HG03442 (cell line): ENCODE measurements around the gene CIC.

Source experiments
- ATAC-seq: cut with Tn5 transposase; IDR thresholded peaks from one replicate; pipeline ENCODE4 v1.9.1; 2021; ENCODE audit warnings: mild to moderate bottlenecking, moderate library complexity; ENCODE audit not compliant: unreplicated experiment

The CIC gene

GRCh38 chr19:42242512-42243409, 26.3 kb upstream of the CIC start, which contains the start of gene GSK3A:
GSK3A (minus strand) TSS chr19:42242602; CDS start chr19:42242465, 137 bp downstream.
- ATAC-seq, result peak; percentile 56

GRCh38 chr19:42244347-42245220, 24.5 kb upstream of the CIC start:
- ATAC-seq, result no peak

- no peak for ATAC-seq
Observed at GRCh38 chr19:42245231-42245630, 23.8 kb upstream of the CIC start.

- ATAC-seq, result no peak
Observed at GRCh38 chr19:42246143-42246921, 22.7 kb upstream of the CIC start.

GRCh38 chr19:42246922-42247639, 22.0 kb upstream of the CIC start:
- no peak for ATAC-seq

- ATAC-seq, result no peak
Observed at GRCh38 chr19:42247640-42248199, 21.3 kb upstream of the CIC start.

GRCh38 chr19:42248270-42249148, 20.5 kb upstream of the CIC start:
- ATAC-seq, result no peak

GRCh38 chr19:42249149-42249750, 19.8 kb upstream of the CIC start:
- ATAC-seq, result no peak

GRCh38 chr19:42249769-42250168, 19.3 kb upstream of the CIC start:
- no peak for ATAC-seq

GRCh38 chr19:42250183-42250665, 18.8 kb upstream of the CIC start:
- no peak for ATAC-seq

- ATAC-seq, result no peak
Observed at GRCh38 chr19:42250666-42251531, 18.2 kb upstream of the CIC start.

- no peak for ATAC-seq
Observed at GRCh38 chr19:42251572-42252358, 17.3 kb upstream of the CIC start.

- ATAC-seq, result no peak
Observed at GRCh38 chr19:42252365-42253244, 16.4 kb upstream of the CIC start.

- ATAC-seq, result peak; percentile 7
Observed at GRCh38 chr19:42253245-42254088, 15.6 kb upstream of the CIC start.
